ENCODE data around the gene SFSWAP.

- TF ChIP-seq CTCF (IDR thresholded peaks at IDR 0.05) (no peak), POLR2A (IDR thresholded peaks at IDR 0.05) (no peak)
Measured at GRCh38 chr12:131829791-131830334, 119.0 kb downstream of the SFSWAP start.

Measured in testis (tissue), 2 donors.